HG03558 (cell line): Measurements from ENCODE around the gene SPNS2.

Source experiments
- ATAC-seq: cut with Tn5 transposase; IDR thresholded peaks from one replicate; pipeline ENCODE4 v1.9.1; 2021; ENCODE audit warnings: moderate number of reproducible peaks; ENCODE audit not compliant: unreplicated experiment; ENCODE audit errors: extremely low read depth

The SPNS2 gene

GRCh38 chr17:4479982-4480751 lies 18.5 kb upstream of the SPNS2 start:
- no peak for ATAC-seq

GRCh38 chr17:4480929-4481898 lies 17.5 kb upstream of the SPNS2 start:
- ATAC-seq: no peak

- no peak for ATAC-seq
Observed at GRCh38 chr17:4482338-4483011, 16.2 kb upstream of the SPNS2 start.

GRCh38 chr17:4483012-4483840 lies 15.5 kb upstream of the SPNS2 start:
- ATAC-seq: no peak

GRCh38 chr17:4485676-4486646 lies 12.7 kb upstream of the SPNS2 start:
- no peak for ATAC-seq

- no peak for ATAC-seq
Observed at GRCh38 chr17:4487296-4487695, 11.4 kb upstream of the SPNS2 start.

- ATAC-seq: no peak
Observed at GRCh38 chr17:4487820-4488716, 10.6 kb upstream of the SPNS2 start.

GRCh38 chr17:4488989-4489595 lies 9.6 kb upstream of the SPNS2 start:
- ATAC-seq: no peak

GRCh38 chr17:4490109-4490591 lies 8.5 kb upstream of the SPNS2 start:
- ATAC-seq: no peak

GRCh38 chr17:4490637-4491061 lies 8.0 kb upstream of the SPNS2 start:
- ATAC-seq: no peak

GRCh38 chr17:4492721-4493561 lies 5.7 kb upstream of the SPNS2 start:
- no peak for ATAC-seq

- ATAC-seq: no peak
Observed at GRCh38 chr17:4497101-4497824, 1.4 kb upstream of the SPNS2 start.

- no peak for ATAC-seq
Observed at GRCh38 chr17:4499431-4500190, 930 bp downstream of the SPNS2 start.

GRCh38 chr17:4500191-4500571 lies 1.5 kb downstream of the SPNS2 start:
- no peak for ATAC-seq
